C4-2B (cell line): ENCODE measurements around the gene ROCK1.

ENCODE experiments used
- CTCF ChIP-seq: fragments of 450-650 bp; conservative IDR thresholded peaks from 2 replicates; pipeline ENCODE4 v1.5.1; 2017; ENCODE audit warnings: mild to moderate bottlenecking
- ZFX ChIP-seq: fragments of 450-650 bp; IDR thresholded peaks from 2 replicates; pipeline ENCODE4 v1.6.1; 2017

- TF ChIP-seq CTCF (no peak), ZFX (no peak)
Observed at GRCh38 chr18:21073180-21073579, 38.4 kb downstream of the ROCK1 start.
